Amniotic stem cell (primary cell): ENCODE measurements around the gene CDC45.
"Not testable (repeated sequence)": the region's sequence is repeated elsewhere in the genome, so short reads cannot be mapped to it uniquely, and the experiment has no call there.

Experiments
- DNase-seq: peaks from one replicate; lab custom pipeline; 2025; lab: John Stamatoyannopoulos, UW

CDC45 gene

DNA sequence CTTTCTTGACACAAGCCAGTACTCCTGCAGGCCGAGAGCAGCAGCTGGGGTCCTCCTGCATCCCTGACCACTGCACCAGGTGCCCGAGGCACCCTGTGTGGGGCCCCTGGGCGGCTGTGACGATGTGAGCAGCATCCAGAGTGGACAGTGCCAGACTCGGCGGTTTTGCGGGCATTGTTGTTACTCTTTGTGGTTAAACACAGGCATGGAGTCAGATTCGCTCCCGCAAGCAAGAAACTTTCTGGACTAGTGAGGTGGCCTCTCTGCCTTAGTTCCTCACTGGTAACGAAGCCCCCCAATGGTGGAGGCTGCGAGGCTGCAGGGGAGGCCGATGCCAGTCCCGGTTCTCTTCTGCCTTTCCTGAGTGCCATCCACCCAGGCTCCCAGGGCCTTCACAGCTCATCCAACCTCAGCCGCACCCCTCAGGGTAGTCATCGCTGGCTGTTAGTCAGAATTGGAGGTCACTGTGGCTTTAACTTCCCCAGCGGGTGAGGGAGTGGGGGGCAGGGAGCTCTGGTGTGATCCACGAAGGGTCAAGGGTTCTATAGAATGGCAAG is 48.2 kb downstream of the CDC45 start:
- no peak for DNase-seq

DNA sequence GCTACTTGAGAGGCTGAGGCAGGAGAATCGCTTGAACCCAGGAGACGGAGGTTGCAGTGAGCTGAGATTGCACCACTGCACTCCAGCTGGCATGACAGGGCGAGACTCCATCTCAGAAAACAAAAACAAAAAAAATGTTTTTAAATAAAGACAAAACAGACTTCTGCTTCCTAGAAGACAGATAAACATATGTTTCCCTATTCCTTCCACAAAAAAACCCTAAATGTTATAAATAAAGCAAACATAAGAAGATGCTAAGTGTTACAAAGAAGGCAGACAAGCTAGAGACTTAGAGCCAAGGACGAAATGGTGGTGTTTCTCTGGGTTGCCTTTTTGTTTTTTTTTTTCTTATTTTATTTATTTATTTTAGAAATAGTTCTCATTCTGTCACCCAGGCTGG is 50.1 kb downstream of the CDC45 start:
- DNase-seq = no peak

DNA sequence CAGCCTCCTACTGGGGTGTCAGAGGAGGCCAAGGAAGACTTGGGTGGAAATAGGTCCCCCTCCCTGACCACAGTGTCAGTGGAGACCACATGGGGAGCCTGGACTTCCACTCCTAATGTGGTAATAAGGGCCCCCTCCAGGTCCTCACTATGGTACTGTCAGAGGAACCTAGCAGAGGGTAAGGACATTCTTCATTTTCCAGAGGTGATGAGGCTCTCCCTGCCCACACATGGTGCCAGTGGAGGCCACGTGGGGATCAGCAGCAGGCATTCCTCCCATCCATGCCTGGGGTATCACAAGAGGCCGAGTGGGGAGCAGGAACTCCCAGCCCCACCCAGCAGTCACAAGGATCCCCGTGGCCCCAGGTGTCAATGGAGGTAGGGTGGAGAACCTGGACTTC is 51.0 kb downstream of the CDC45 start:
- no peak for DNase-seq

DNA sequence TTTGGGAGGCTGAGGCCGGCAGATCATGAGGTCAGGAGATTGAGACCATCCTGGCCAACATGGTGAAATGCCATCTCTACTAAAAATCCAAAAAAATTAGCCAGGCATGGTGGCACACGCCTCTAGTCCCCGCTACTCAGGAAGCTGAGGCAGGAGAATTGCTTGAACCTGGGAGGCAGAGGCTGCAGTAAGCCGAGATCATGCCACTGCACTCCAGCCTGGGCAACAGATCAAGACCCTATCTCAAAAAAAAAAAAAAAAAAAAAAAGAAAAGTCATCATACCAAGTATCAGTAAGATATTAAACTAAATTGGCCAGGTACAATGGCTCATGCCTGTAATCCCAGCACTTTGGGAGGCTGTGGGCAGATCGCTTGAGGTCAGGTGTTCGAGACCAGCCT is 51.6 kb downstream of the CDC45 start:
- not testable (repeated sequence) for DNase-seq

DNA sequence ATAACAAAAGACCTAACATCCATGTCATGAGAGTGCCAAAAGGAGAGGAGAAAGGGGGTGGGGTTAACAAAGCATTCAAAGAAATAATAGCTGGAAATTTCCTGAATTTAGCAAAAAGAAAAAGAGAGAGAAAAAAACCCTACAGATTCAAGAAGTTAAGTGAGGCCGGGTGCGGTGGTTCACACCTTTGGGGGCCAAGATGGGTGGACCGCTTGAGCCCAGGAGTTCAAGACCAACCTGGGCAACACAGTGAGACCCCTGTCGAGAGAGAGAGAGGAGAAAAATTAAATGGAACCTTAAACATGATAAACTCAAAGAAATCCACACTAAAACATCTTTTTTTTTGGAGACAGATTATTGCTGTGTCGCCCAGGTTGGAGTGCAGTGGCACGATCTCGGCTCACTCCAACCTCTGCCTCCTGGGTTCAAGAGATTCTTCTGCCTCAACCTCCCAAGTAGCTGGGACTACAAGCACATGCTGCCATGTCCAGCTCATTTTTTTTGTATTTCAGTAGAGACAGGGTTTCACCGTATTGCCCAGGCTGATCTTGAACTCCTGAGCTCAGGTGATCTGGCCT is 53.4 kb downstream of the CDC45 start:
- no peak for DNase-seq

DNA sequence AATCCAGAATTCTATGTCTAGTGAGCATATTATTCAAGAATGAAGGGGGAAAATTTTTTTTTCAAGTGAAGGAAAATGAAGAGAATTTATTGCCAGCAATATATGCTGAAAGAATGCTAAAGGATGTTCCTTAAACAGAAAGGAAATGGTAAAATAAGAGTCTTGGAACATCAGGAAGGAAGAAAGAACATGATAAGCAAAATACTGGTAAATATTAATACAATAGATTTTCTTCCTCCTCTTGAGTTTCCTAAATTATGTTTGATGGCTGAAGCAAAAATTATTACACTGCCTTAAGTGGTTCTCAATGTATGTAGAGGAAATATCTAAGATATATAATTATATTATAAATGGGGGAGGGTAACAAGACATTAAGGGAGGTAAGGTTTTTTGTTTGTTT is 54.1 kb downstream of the CDC45 start:
- no peak for DNase-seq

DNA sequence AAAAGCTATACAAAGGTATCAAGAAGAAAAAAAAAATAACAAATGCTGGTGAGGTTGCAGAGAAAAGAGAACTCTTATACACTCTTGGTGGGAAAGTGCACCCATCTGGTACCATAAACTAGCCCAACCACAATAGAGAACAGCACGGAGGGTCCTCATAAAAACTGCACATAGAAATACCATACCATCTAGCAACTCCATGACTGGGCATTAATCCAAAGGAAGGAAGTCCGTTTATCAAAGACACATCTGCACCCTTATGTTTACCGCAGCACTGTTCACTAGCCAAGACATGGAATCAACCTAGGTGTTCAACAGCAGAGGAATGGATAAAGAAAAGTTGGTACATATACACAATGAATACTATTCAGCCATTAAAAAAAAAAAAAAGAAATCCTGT is 55.3 kb downstream of the CDC45 start:
- no peak for DNase-seq

DNA sequence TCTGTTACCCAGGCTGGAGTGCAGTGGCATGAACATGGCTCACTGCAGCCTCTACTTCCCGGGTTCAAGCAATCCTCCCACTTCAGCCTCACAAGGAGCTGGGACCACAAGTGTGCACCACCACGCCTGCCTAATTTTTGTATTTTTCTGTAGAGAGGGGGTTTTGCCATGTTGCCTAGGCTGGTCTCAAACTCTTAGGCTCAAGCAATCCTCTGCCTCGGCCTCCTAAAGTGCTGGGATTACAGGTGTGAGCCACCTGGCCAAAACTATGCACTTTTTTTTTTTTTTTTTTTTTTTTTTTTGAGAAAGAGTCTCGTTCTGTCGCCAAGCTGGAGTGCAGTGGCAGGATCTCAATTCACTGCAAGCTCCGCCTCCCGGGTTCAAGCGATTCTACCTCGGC is 56.8 kb downstream of the CDC45 start:
- no peak for DNase-seq

DNA sequence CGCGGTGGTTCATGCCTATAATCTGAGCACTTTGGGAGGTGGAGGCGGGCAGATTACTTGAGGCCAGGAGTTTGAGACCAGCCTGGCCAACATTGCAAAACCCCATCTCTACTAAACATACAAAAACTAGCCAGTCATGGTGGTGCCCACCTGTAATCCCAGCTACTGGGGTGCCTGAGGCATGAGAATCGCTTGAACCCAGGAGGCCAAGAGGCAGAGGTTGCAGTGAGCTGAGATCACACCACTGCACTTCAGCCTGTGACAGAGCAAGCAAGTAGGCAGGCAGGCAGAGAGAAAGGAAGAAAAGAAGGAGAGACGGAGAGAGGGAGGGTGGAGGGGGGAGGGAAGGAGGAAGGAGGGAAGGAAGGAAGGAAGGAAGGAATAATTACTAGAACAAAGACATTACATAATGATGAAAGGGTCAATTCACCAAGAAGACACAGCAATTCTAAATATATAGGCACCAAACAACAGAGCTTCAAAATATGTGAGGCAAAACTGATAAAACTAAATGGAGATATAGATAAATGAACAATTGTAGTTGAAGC is 58.3 kb downstream of the CDC45 start:
- no peak for DNase-seq

DNA sequence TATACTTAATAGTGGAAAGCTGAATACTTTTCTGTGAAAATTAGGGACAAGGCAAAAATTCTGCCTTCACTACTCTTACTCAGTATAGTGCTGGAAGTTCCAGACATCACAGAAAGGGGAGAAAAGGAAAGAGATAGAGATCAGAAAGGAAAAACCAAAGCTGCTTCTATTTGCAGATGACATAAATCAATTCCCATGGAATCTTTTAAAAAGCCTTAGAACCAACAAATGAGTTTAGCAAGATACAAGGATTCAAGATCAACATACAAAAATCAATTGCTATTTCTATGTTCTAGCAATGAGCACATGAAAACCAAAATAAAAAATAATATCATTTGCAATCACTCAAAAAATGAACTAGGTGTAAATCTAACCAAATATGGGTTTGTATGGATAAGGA is 60.7 kb downstream of the CDC45 start:
- no peak for DNase-seq

DNA sequence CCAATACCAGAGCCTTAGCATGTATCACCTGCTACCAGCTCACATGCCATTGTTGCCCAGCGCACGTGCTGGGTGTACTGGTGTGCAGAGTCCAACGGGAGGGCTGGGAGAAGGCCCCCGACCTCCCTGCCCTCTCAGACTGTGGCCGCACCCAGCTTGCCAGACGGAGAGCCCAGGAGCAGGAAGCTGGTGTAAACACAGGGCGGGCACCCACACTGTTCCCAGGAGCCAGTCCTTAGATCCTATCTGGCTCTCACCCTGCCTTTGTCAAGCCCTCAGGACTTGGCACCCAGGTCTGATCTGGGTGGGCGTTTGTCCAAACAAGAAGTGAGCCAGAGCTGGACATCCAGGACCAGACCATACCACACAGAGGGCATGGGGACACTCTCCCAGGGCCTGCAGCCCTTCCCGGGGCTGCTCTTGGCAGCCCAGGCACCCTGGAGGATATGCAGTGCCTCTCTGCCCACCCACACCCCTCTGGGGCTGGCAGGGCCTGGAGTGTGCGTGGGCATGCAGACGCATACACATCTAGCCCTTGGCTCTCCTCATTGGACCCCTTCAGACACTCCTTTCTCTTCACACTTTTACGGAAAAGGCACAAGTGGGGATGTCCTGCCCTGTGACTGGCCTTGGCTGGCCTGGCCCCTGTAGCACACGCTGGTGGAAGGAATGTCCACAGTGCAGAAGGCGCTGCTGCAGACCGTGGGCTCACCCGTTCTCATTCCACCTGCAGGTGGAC is 64.4 kb downstream of the CDC45 start:
- no peak for DNase-seq

DNA sequence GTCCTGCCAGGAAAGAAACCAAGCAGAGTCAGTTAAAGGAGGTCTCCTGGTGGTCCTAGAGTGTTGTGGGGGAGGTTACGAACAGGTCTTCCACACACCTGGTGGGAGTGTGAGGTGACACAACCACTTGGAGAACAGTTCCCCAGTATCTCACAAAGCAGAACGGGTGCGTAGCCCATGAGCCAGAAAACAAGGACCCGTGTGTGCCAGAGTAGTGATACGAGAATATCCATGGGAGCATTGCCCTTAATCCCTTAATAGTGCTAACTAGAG is 66.2 kb downstream of the CDC45 start:
- no peak for DNase-seq

DNA sequence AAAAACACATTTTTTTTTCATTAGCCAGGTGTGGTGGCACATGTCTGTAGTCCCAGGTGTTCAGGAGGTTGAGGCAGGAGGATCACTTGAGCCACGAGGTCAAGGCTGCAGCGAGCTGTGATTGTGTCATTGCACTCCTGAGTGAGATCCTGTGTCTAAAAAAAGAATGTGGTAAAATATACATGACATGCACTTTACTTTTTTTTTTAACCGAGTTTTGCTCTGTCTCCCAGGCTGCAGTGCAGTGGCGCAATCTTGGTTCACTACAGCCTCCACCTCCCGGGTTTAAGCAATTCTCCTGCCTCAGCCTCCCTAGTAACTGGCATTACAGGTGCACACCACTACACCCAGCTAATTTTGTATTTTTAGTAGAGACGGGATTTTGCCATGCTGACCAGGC is 67.0 kb downstream of the CDC45 start:
- no peak for DNase-seq

DNA sequence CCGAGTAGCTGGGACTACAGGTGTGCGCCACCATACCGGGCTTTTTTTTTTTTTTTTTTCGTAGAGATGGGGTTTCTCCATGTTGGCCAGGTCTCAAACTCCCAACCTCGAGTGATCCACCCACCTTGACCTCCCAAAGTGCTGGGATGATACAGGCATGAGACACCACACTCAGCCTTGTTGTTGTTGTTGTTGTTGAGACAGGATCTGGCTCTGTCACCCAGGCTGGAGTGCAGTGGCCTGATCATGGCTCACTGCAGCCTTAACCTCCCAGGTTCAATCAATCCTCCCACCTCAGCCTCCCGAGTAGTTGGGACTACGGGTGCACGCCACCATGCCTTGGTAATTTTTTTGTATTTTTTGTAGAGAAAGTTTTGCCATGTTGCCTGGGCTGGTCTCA is 67.9 kb downstream of the CDC45 start:
- no peak for DNase-seq

DNA sequence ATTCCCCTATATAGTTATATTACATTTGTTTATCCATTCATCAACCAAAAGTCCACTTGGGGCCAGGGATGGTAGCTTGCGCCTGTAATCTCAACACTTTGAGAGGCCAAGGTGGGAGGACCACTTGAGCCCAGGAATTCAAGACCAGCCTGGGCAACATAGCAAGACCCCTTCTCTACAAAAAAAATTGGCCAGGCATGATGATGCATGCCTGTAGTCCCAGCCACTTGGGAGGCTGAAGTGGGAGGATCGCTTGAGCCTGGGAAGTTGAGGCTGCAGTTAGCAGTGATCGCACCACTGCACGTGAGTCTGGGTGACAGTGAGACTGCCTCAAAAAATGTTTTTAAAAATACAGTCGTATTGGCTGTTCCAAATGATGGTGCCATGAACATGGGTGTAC is 68.7 kb downstream of the CDC45 start:
- not testable (repeated sequence) for DNase-seq

DNA sequence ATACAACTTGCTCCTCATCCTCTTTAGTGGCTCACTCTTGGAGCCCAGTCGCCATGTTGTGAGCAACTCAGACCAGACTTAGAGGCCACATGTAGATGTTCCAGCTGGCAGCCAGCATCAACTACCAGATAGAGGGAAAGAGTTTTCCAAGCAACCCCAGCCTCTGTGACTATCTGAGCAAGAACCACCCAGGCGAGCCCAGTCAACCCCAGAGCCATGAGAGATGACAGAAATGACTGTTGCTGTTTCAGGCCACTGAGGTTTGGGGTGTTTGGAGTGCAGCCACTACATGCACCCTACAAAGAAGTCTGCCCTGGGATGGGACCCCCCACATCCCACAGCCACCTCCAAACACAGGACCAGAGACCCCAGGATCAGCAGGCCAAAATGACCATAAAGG is 69.2 kb downstream of the CDC45 start:
- no peak for DNase-seq

DNA sequence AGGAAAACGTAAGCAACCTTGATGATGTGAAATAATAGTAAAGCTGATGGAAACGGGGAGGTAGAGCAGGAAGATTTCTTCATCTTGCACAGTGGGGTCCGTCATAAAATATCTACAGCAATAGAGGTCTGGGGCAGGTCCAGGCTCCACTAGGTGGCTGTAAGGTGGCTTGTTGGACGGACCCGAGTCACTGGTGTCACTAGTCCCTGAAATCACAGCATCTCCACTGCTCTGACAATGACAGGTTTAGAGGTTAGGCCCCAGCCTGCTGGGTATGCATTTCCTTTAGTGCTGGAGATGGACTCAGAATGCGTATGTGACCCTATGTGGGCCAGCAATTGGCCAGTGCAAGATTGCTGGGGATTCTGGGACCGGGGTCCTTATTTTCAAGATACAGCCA is 69.7 kb downstream of the CDC45 start:
- DNase-seq = no peak

DNA sequence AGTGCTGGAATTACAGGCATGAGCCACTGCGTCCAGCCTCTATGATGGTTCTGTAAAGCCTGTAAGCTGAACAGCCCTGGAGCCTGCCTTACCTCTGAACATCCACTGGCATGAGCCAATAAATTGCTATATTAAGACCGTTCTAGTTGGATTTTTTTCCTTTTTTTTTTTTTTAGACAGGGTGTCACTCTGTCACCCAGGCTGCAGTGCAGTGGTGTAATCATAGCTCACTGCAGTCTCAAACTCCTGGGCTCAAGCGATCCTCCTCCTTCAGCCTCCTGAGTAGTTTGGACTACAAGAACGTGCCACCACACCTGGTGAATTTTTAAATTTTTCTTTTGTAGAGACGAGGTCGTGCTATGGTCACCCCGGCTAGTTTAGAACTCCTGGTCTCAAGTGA is 70.7 kb downstream of the CDC45 start:
- no peak for DNase-seq

DNA sequence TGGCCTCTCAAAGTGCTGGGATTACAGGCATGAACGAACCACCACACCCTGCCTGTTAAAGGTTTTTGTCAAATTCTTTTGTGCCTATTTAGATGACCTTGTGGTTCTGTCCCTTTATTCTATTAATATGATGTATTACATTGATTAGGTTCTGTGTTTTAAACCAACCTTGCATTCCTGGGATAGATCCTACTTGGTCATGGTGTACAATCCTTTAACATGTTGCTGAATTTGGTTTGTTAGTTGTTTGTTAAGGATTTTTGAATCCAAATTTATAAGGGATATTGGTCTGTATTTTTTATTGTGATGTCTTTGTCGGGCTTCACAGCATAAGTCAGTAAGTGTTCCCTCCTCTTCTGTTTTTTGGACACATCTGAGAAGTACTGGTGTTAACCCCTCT is 73.5 kb downstream of the CDC45 start:
- no peak for DNase-seq

DNA sequence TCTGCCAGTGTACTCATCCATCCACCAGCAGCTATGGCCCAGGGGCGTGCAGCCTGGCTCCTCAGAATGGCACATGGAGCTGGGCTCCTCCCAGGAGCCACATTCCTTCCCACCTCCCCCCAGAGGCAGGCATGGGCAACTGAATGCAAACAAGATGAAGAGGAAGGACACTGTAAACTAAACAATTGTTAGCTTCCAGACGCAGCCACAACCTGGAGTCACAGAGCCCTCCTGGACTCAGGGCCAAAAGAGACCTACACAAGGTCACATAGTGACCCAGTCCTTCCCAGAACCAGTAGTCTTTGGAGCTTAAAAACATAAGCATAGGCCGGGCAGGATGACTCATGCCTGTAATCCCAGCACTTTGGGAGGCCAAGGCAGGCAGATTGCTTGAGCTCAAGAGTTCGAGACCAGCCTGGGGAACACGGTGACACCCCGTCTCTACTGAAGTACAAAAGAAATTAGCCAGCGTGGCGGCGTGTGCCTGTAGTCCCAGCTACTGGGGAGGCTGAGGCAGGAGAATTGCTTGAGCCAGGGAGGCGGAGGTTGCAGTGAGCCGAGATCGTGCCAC is 75.2 kb downstream of the CDC45 start:
- DNase-seq = no peak

DNA sequence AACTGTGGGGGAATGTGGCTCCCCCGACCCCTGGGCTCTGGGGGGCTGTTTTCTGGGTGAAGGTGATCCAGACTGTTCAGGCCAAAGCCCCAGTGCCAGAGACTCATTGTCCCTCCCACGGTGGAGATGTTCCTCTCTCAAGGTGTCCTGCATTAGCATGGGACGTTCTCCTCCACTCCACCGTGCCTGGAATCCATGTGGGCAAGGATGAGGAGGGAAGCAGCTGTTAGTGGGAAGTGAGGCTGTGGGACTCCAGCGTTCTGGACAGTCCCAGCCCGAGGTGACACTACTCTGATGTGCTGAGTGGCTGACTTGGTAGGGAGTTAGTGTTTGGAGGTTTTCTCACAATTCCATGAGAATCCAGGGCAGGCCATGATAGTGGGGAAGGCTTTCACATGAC is 75.9 kb downstream of the CDC45 start:
- DNase-seq = no peak

DNA sequence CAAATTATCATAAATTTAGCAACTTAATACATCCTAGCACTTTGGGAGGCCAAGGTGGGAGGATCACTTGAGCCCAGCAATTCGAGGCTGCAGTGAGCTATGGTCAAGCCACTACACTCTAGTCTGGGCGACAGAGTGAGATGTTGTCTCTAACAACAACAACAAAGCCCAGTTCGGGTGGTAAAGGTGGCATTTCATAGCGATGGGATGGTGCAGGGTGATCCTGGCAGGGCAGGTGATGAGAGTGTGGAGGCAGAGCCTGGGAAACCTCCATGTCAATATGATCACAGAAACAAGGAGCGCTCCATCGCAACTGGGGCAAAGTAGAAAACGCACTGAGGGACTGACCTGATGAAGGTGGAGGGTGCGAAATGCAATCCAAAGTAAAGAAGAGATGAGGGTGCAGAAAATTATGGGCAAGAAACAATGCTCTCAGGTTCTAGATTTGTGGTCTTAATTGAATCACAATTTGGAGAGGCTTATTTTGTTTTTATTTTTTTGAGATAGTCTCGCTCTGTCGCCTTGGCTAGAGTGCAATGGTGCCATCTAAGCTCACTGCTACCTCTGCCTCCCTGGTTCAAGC is 77.3 kb downstream of the CDC45 start:
- no peak for DNase-seq

DNA sequence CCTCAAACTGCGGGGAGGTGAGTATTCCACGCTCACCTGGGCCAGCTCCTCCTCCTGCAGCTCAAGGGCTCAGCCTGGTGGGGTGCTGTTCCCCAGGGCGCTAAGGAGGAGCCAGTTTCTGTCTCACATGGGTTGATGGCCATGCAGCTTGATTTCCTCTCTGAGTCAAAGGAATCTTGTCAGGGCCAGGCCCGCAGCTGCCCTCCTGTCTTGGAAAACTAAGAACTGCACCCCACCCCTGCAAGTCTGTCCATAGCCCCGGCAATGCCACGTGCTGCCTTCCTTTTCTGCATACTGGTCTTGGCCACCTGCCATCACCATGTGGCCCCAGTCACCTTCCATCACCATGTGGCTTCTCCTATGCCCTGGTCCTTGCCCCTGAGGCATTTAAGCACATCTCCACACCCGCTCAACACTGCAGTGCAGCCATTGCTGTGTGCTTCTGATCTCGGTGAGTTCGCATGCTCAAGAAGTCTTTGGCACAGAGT is 79.6 kb downstream of the CDC45 start:
- DNase-seq = no peak
